Neutrophil (primary cell): ENCODE measurements around the gene KRT39.

Experiments used
- H3K27ac ChIP-seq: fragments of 200-600 bp; sonication (generic); 2 replicates; pipeline ENCODE4 v1.5.1; 2016; ENCODE audit warnings: mild to moderate bottlenecking, moderate library complexity
- H3K27me3 ChIP-seq: fragments of 200-600 bp; sonication (generic); 2 replicates; pipeline ENCODE4 v1.6.0; 2016; ENCODE audit warnings: mild to moderate bottlenecking
- H3K36me3 ChIP-seq: fragments of 200-600 bp; sonication (generic); 2 replicates; pipeline ENCODE4 v1.5.1; 2017
- H3K4me1 ChIP-seq, 2 experiments: fragments of 200-600 bp in 1 of 2; sonication (generic) in 1 of 2; 1 replicate in 1 of 2; 2 replicates in 1 of 2; pipeline versions ENCODE4 v1.5.1 to v1.6.1; 2013 to 2016; ENCODE audit warnings: low read depth in 1 of 2, low read length in 1 of 2, mild to moderate bottlenecking in 1 of 2, moderate library complexity in 1 of 2; ENCODE audit not compliant: control insufficient read depth in 1 of 2, insufficient read depth in 1 of 2
- H3K4me3 ChIP-seq, 2 experiments: fragments of 200-600 bp in 1 of 2; sonication (generic) in 1 of 2; 1 replicate in 1 of 2; 2 replicates in 1 of 2; pipeline ENCODE4 v1.5.1; 2013 to 2016; ENCODE audit warnings: low read depth in 1 of 2, low read length in 1 of 2, mild to moderate bottlenecking in 1 of 2, moderate library complexity in 1 of 2
- H3K9me3 ChIP-seq: fragments of 200-600 bp; sonication (generic); 2 replicates; pipeline ENCODE4 v1.5.1; 2016
- TF ChIP-seq, protein P1 (sequence below): fragments of 200-600 bp; sonication (generic); IDR thresholded peaks from 2 replicates; pipeline ENCODE4 v1.5.1; 2016; ENCODE audit warnings: antibody characterized with exemption

The KRT39 gene

DNA sequence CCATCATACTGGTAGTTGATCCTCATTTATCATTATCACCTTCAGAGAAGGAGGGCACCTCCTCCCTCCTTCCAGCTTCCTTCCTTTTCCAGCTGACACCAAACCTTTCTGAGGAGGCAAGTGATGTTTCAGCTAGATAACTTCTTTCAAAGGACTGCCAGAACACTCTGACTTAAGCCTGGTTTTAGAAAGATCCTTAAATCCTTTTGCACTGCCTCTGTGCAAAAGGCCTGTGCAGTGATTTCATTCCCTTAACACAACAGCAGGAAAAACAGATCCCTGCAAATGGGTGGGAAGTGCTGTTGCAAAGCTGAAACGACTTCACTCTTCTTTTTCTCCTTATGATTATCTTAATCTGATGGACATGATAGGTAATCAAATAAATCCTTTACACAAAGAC lies 22.2 kb downstream of the KRT39 start:
- H3K27me3 ChIP-seq = peaks cover 56% of the 10 kb centered on the region
- H3K4me3 ChIP-seq = no peak overlapping the region
- H3K9me3 ChIP-seq = no peaks in the 10 kb centered on the region
- peaks cover 8 to 10% of the 10 kb centered on the region in 2 experiments for H3K4me1 ChIP-seq
- H3K36me3 ChIP-seq = no peaks in the 10 kb centered on the region
- TF ChIP-seq, protein P1, sequence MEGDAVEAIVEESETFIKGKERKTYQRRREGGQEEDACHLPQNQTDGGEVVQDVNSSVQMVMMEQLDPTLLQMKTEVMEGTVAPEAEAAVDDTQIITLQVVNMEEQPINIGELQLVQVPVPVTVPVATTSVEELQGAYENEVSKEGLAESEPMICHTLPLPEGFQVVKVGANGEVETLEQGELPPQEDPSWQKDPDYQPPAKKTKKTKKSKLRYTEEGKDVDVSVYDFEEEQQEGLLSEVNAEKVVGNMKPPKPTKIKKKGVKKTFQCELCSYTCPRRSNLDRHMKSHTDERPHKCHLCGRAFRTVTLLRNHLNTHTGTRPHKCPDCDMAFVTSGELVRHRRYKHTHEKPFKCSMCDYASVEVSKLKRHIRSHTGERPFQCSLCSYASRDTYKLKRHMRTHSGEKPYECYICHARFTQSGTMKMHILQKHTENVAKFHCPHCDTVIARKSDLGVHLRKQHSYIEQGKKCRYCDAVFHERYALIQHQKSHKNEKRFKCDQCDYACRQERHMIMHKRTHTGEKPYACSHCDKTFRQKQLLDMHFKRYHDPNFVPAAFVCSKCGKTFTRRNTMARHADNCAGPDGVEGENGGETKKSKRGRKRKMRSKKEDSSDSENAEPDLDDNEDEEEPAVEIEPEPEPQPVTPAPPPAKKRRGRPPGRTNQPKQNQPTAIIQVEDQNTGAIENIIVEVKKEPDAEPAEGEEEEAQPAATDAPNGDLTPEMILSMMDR = no peak
- H3K27ac ChIP-seq = no peak overlapping the region

GRCh38 chr17:40942553-40942952 lies 24.2 kb downstream of the KRT39 start:
- TF ChIP-seq, protein P1 = no peak

GRCh38 chr17:40940266-40940665 lies 26.5 kb downstream of the KRT39 start:
- H3K4me3 ChIP-seq = no peak overlapping the region
- no peaks in the 10 kb centered on the region for H3K9me3 ChIP-seq
- TF ChIP-seq, protein P1 = no peak
- peaks cover 27 to 34% of the 10 kb centered on the region in 2 experiments for H3K4me1 ChIP-seq
- H3K27ac ChIP-seq = no peak overlapping the region
- peaks cover 13% of the 10 kb centered on the region for H3K27me3 ChIP-seq
- H3K36me3 ChIP-seq = no peaks in the 10 kb centered on the region

More at GRCh38 chr17:40942553-40942952, 24.2 kb downstream of the KRT39 start:
- Histone ChIP-seq H3K4me1 (peaks cover 16 to 18% of the 10 kb centered on the region in 2 experiments), H3K36me3 (no peaks in the 10 kb centered on the region), H3K27me3 (peaks cover 36% of the 10 kb centered on the region), H3K4me3 (no peak overlapping the region), H3K27ac (peak overlapping the region; percentile 53), H3K9me3 (no peaks in the 10 kb centered on the region)

DNA sequence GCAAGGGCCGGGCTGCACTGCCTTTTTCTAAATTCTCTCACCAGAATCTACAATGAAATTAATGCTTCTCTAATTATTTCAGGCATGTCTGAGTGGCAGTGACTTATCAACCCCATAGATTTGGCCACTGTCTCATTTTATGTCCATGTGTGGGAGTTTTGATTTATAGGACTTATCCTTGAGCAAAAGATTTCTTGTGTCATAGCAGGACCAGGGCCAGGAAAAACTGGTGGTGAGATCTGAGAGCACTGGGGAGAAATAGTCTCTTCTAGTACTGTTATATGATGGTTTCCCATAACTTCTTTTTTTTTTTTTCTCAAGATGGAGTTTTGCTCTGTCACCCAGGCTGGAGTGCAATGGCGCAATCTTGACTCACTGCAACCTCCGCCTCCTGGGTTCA lies 27.8 kb downstream of the KRT39 start:
- TF ChIP-seq, protein P1 = no peak
- H3K36me3 ChIP-seq = no peaks in the 10 kb centered on the region

DNA sequence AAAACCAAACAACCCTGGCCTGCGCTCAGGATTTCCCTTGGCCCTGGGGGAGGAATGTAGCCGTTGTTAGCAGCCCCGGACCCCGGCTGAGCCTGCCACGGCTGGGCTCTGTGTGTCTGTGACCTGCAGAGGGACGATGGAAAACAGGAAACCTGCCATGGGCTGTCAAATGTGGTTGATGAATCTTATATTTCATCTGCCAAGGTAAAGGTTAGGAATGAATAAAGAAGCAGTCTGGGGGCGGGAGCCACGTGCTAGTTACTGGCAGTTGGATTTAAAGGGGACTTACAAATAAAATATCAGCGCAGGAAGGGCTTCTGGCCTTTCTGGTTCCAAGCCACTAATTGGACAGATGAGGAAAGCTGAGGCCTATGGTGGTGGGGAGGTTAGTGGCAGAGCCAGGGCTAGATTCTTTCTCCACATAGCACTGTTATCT lies 29.3 kb downstream of the KRT39 start, which contains the start of gene KRT23:
Gene KRT23 (minus strand): TSS at position 263 of the 436 bp plus-strand sequence. CDS start 1,043 bp downstream, outside the sequence.
- TF ChIP-seq, protein P1 = no peak
- peaks cover 5% of the 10 kb centered on the region for H3K27me3 ChIP-seq
- peak within 1 kb of the TSS; percentile 86 for H3K27ac ChIP-seq
- H3K4me1 ChIP-seq = peaks cover 47 to 61% of the 10 kb centered on the region in 2 experiments
- no peaks in the 10 kb centered on the region for H3K9me3 ChIP-seq
- peak within 1 kb of the TSS; percentile 62 to 67 for H3K4me3 ChIP-seq
- peaks cover 10% of the 10 kb centered on the region for H3K36me3 ChIP-seq

More for the DNA sequence above, 27.8 kb downstream of the KRT39 start:
- Histone ChIP-seq H3K4me3 (no peak overlapping the region), H3K27ac (peak overlapping the region; percentile 20), H3K9me3 (no peaks in the 10 kb centered on the region), H3K4me1 (peaks cover 34 to 47% of the 10 kb centered on the region in 2 experiments), H3K27me3 (peaks cover 8% of the 10 kb centered on the region)
